Measurements from ENCODE around the gene SEMA3B.

The SEMA3B gene

DNA sequence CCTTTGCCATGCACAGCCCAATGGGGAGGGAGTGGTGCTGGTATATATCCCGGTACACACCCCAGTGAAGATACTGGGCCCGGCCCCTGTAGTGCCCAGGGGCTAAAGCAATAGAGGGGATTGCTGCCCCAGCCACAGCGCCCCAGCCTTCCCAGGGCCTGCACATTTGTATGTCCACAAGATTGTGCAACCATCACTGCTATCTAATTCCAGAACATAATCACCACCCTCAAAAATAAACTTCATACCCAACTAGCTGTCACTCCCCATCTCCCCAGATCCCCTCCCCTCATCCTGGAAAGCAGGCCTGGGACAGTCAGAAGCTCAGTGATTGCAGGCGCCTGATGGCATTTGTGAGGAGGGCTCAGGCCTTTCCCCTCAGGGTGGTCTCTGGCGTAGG is 19.5 kb upstream of the SEMA3B start:
- H3K4me3 ChIP-seq (replicated peaks; ENCODE audit: low read depth, low read length), result no peak overlapping the region
- TF ChIP-seq, protein P1, sequence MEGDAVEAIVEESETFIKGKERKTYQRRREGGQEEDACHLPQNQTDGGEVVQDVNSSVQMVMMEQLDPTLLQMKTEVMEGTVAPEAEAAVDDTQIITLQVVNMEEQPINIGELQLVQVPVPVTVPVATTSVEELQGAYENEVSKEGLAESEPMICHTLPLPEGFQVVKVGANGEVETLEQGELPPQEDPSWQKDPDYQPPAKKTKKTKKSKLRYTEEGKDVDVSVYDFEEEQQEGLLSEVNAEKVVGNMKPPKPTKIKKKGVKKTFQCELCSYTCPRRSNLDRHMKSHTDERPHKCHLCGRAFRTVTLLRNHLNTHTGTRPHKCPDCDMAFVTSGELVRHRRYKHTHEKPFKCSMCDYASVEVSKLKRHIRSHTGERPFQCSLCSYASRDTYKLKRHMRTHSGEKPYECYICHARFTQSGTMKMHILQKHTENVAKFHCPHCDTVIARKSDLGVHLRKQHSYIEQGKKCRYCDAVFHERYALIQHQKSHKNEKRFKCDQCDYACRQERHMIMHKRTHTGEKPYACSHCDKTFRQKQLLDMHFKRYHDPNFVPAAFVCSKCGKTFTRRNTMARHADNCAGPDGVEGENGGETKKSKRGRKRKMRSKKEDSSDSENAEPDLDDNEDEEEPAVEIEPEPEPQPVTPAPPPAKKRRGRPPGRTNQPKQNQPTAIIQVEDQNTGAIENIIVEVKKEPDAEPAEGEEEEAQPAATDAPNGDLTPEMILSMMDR (IDR thresholded peaks at IDR 0.05; ENCODE audit: low read length, missing control alignments), result no peak
- DNase-seq (ENCODE audit: low read depth), result no peak

DNA sequence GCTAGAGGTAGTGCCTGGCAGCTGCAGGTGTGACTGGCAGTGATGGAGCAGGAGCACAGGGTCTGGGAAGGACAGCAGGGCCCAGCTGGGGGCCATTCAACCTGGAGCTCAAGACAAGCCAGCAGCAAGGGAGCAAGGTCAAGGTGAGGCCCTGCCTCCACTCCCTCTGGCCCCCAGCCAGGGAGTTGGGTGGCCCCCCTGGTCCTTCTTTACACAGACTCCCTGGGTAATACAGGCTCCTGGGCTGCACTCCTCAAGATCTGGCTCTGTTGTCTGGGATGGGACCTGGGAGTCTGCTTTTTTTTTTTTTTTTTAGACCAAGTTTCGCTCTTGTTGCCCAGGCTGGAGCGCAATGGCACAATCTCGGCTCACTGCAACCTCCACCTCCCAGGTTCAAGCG is 18.4 kb upstream of the SEMA3B start:
- no peak for DNase-seq (ENCODE audit: low read depth)
- H3K4me3 ChIP-seq (replicated peaks; ENCODE audit: low read depth, low read length), result no peak overlapping the region
- TF ChIP-seq, protein P1 (IDR thresholded peaks at IDR 0.05; ENCODE audit: low read length, missing control alignments), result no peak

DNA sequence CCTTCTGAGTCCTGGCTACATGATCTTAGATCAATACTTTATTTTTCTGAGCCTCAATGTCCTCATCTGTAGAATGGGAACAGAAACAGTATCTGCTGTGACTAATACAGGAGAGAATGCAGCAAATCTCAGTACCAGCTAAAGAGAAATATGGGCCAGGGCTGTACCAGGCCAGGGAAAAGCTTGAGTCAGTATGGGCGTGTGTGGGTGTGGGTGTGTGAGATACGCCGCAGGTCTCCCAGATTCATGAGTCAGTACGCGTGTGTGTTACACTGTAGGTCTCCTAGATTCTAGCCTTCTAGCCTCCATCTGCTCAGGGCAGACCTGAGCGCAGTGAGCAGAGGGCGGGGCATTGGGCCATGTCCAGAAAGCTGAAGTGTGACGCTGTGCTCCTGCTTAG is 17.7 kb upstream of the SEMA3B start:
- H3K4me3 ChIP-seq (replicated peaks; ENCODE audit: low read depth, low read length), result no peak overlapping the region
- TF ChIP-seq, protein P1 (IDR thresholded peaks at IDR 0.05; ENCODE audit: low read length, missing control alignments), result no peak
- peak; percentile 84 for DNase-seq (ENCODE audit: low read depth)

DNA sequence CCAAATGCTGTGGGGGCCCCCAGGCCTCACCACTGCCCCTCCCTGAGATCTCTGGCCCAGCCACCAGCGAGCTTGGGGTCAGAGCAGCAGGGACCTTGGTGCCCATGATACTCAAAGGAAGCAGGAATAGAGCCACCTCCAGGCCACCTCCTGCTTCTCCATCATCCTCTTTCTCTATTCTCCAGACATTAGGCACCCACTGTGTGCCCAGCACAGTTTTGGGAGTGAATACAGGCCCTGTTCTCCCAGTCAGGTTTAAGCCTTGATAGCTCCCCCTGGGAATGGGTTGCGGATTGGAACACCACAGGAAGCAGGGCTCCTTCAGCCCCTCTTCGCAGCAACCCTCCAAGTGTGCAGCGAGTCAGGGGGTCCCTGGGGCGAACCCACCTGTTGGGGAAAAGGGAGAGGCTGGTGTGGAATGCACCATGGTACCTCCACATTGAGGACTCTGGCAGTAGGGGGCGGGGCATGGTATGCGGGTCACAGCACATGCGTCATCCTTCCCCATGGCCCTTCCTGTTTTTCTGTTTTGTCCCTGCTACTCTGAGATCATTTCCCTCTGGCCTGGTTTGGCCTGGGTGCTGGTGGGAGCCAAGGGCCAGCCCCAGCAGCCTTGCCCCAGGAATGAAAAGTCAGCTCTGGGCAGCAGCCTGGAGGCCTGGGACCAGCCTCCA is 14.2 kb upstream of the SEMA3B start:
- no peak overlapping the region for H3K4me3 ChIP-seq (replicated peaks; ENCODE audit: low read depth, low read length)
- DNase-seq (ENCODE audit: low read depth), result peak; percentile 86
- TF ChIP-seq, protein P1 (IDR thresholded peaks at IDR 0.05; ENCODE audit: low read length, missing control alignments), result no peak

DNA sequence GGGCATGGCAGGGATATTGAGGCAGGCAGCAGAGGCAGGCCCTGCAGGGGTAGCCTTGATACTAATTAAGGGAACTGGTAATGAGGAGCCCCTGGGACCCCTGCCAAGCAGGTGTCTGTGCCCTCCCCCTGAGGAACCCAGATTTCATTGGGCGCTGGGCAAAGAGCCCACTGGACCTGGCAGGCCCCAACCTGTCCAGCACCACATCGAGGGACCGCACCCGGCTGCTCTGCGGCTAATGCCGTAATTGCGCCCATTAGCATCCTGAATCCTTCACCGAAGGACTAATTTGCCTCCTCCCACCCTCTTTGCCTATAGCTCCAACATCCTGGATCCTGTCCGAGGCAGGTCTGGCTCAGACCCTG is 13.7 kb upstream of the SEMA3B start:
- DNase-seq (ENCODE audit: low read depth), result no peak
- no peak overlapping the region for H3K4me3 ChIP-seq (replicated peaks; ENCODE audit: low read depth, low read length)
- TF ChIP-seq, protein P1 (IDR thresholded peaks at IDR 0.05; ENCODE audit: low read length, missing control alignments), result no peak

DNA sequence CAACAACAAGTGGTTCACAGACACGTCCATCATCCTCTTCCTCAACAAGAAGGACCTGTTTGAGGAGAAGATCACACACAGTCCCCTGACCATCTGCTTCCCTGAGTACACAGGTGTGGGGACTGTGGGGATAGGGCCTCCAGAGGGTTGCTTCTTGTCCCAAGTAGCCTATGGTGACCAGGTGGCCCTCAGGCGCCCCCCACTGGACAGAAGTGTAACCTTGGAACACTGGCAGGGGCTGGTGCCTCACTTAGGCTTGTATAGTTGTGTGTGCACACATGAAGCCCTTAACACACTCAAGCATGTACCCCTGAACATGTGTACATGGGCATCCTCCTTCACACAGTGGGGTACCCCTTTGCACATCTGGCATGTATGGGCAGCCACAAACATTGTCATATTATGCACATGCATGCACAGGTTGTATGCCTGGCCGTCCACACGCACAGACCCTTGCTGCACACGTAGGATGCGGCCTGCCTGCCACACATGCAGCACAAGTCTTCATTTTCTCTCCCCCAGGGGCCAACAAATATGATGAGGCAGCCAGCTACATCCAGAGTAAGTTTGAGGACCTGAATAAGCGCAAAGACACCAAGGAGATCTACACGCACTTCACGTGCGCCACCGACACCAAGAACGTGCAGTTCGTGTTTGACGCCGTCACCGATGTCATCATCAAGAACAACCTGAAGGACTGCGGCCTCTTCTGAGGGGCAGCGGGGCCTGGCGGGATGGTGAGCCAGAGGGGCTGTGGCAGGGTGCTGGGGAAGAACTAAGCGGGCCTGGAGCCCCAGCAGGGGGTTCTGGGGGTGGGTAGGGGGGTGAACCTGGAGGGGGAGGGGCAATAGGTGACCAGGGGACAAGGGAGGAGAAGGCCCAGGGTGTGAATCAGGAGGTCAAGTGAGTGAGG is 11.7 kb upstream of the SEMA3B start:
- TF ChIP-seq, protein P1 (IDR thresholded peaks at IDR 0.05; ENCODE audit: low read length, missing control alignments), result peak; percentile 63
- H3K4me3 ChIP-seq (replicated peaks; ENCODE audit: low read depth, low read length), result no peak overlapping the region

More for the DNA sequence above, 11.7 kb upstream of the SEMA3B start:
- peak; percentile 51 for DNase-seq (ENCODE audit: low read depth)
